Left lobe of liver (tissue), 2 donors: ENCODE measurements around the gene NEUROG2. TPM values are rescaled to one million over a fixed set of nuclear protein-coding genes. Genes with fewer than 3 reads are reported as not detected.
"Not testable (repeated sequence)": the region's sequence is repeated elsewhere in the genome, so short reads cannot be mapped to it uniquely, and the experiment has no call there.

Experiments used
- ATAC-seq: fragments of 200-7000 bp; cut with Tn5 transposase; one replicate; pipeline ENCODE4 v1.9.1; 2020; ENCODE audit warnings: mild to moderate bottlenecking, moderate library complexity
- DNase-seq: peaks from one replicate; pipeline ENCODE4 v3.0.0-alpha.2; 2020; ENCODE audit warnings: low spot score
- total RNA-seq: library from RNA; stranded (reverse); gene quantifications from one replicate; pipeline ENCODE4 v1.2.1, GENCODE V29; 2021
- donor health status: DM: no; HTN: no; CAD: no; lungs with moderate emphysema.
- donor health status: DM: no; HTN: yes; CAD: no.

NEUROG2 gene
- not detected for total RNA-seq

DNA sequence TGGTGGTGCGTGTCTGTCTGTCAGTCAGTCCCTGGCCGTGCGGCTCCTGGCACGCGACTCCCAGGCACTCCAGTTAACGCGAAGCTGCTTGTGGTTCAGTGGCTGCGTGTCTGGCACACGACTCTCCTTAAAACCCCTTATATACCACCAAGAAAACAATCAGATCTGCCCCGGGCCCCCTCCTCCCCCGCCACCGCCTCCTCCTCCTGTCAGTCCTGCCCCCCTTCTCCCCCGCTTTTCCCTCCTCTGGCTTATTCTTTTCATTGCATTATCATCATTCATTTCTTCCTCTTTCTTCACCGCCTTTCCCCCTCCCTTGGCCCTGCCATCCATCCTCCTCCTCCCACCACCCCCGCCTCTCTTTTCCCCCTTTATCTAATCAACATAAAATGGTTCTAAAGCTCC, at the start of gene NEUROG2:
NEUROG2 (minus strand) TSS at position 115 of the 405 bp plus-strand sequence. CDS start 705 bp downstream, outside the sequence.
- no peak for DNase-seq
- no peak for ATAC-seq

DNA sequence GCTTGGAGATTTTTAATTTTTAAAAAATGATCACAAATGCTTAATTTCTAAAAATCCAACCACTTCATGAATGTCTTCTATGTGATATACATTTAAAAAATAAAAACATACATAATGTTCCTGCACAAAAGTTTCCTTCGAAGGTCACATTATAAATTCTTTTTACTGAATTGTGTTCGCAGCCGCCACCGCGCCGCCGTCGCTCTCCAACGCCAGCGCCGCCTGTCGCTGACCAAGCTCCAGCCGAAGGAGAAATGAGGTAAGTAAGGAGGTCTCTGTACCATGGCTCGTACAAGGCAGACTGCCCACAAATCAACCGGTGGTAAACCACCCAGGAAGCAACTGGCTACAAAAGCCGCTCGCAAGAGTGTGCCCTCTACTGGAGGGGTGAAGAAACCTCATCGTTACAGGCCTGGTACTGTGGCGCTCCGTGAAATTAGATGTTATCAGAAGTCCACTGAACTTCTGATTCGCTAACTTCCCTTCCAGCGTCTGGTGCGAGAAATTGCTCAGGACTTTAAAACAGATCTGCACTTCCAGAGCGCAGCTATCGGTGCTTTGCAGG, 48.8 kb upstream of the NEUROG2 start:
- no peak for ATAC-seq
- DNase-seq = no peak

DNA sequence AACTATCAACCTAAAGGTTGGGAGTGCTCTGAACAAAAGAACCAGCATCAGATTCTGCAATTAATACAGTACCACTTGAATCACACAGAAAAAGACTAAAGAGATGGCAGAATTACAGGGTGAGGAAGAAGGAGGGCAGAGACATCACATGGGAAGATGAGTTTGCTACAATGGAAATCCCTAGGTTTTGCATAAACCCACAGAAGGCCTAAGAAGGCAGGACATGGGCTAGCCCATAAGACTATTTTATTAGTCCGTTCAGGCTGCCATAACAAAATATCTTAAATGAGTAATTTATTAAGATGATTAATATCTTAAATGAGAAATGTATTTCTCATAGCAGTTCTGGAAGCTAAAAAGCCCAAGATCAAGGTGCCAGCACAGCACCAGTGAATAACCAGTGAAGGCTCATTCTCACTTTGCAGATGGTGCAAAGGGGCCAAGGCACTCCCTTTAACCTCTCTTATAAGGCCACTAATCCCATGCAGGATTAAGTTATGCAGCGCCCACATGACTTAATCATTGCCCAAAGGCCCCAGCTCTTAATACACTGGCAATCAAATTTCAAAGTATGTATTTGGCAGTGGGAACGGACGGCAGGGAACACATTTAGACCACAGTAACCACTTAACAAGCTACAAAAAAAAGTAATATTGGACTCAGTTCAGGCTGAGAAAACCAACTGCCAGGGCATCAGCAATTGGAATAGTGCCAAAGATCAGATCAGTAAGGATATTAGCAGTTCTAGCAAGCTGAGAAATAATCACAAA, 47.6 kb upstream of the NEUROG2 start:
- ATAC-seq (no peak), DNase-seq (no peak)

DNA sequence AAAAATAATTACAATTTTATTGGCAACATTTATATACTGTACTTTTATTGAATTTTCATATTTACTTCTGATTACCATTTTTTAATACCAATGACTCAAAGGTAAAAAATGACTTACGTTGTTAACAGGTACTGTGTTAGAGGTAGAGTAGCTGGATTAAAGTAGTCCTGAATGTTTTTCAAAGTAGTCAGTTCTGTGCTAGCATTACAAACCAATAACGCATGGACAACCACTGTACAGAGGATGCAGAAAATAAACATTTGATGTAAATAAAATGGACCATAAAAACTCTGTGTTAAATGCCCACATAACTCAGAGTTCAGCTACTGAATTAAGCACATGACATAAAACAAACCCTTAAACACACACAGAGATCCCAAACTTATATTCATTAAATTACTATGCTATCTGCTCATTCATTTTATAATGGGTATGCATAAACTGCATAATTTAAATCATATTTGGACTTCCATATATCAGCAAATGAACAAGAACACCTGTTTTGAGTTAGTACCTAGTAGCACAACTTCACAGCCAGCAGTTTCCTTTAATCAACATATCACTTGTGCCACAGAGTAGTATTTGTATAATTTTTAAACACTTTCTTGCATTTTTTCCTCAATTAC, 46.4 kb upstream of the NEUROG2 start:
- ATAC-seq (no peak), DNase-seq (no peak)

DNA sequence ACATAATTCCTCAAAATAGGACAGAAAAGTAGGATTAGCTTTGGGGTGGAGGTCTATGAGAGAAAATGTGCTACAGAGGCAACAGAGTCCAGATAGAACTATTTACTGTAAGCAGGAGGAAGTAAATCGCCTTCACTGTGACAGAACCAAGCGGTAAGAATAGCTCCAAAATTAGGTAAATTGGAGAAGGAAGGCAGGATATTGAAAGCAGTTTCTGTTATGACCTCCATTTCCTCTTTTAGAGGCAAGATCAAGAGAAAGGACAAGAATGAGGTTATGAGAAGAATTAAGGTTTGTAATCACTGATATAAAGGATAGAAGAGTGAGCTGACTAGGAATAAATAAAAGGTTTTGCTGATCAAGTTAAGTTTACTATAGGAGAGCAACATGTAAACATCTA, 44.1 kb upstream of the NEUROG2 start:
- ATAC-seq (no peak), DNase-seq (no peak)

DNA sequence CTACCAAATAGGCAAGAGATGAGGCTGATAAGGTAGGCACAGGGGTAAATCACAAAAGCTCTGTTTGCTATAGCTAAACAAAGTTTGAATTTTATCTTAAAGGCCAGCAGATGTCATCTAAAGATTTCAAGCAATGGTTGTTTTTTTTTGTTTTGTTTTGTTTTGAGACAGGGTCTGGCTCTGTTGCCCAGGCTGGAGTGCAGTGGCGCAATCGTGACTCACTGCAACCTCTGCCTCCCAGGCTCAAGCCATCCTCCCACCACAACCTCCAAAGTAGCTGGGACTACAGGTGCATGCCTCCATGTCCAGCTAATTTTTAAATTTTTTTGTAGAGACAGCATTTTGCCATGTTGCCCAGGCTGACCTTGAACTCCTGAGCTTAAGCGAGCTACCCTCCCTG, 43.1 kb upstream of the NEUROG2 start:
- DNase-seq = no peak

DNA sequence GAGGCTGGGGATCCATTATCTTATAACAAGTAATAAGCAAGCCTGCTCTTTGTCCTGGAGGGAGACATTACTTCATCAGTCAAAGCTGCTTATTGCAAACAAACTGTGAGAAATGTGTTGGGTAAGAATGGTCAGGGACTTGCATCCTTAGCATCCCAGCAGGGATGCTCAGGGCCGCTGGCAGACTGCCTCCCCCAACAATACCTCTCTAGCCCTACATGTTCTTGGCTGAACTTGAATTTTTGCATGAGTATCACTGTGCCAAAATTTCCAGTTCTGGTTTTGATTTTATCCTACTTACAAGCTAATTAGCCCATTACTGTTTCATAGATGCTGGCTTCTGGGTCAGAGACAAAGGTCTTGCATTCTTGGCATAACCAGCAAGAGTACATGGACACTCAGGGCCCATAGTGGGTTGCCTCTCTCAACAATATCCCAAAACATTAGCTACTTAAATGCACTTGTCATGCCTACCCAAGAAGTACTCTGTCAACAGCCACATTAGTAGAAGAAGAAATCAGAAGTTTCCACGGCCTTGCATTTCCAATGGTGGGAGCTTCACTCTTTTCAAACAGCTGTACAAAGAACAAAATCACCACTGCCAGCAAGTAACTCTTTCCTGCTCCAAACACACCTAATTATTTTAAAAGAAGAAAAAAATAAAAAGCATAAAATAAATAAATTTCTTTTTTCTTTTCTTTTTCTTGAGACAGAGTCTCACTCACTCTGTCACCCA, 41.9 kb upstream of the NEUROG2 start:
- DNase-seq (no peak), ATAC-seq (no peak)

More for the DNA sequence above, 43.1 kb upstream of the NEUROG2 start:
- no peak for ATAC-seq

DNA sequence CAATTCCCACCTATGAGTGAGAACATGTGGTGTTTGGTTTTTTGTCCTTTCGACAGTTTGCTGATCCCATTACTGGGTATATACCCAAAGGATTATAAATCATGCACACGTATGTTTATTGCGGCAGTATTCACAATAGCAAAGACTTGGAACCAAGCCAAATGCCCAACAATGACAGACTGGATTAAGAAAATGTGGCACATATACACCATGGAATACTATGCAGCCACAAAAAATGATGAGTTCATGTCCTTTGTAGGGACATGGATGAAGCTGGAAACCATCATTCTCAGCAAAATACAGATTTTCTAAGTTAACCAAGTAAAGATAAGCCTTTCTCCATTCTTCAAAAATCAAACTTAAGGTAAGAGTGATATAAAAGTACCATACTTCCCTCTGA, 38.3 kb upstream of the NEUROG2 start:
- ATAC-seq = not testable (repeated sequence)

DNA sequence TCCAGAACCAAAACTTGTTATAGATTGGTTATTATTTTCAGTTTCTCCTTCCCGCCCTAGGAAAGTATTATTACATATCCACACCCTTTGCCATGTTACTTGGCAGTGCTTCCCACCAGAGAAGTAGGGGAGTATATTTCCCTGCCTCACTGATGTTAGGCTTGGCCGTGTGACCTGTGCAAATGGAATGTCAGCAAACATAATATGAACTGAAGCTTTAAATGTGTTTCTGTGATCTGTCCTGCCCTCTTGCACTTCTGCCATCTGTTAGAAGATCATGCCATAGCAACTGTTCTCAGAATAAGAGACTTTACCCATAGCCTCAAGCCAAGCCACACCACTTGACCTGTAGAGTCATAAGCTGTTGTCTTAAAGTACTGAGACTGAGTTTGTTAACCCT, 36.7 kb upstream of the NEUROG2 start:
- DNase-seq (no peak), ATAC-seq (no peak)

More for the DNA sequence above, 38.3 kb upstream of the NEUROG2 start:
- DNase-seq = not testable (repeated sequence)

DNA sequence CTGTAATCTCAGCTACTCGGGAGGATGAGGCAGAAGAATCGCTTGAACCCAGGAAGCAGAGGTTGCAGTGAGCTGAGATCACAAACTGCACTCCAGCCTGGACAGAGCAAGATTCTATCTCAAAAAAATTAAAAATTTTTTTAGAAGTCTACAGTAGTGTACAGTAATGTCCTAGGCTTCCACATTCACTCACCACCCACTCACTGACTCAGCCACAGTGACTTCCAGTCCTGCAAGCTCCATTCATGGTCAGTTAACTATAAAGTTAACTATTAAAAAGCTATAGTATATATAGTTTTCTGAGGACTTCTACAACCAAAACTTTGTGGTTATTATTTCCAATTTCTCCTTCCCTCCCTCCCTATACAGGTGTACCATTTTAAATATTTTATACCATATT, 34.7 kb upstream of the NEUROG2 start:
- no peak for DNase-seq
- no peak for ATAC-seq

DNA sequence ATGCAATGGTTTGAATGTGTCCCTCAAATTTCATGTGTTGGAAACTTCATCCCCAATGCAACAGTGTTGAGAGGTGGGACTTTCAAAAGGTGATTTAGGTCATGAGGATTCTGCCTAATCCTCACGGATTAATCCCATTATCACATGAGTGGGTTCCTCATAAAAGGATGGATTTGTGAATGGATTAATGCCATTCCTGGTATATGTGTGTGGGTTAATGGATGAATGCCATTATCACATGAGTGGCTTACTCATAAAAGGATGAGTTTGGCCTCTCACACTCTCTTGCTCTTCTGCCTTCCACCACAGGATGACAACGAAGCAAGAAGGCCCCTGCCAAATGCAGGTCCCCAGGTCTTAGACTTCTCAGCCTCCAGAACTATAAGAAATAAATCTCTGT, 30.5 kb upstream of the NEUROG2 start:
- DNase-seq (no peak), ATAC-seq (no peak)

DNA sequence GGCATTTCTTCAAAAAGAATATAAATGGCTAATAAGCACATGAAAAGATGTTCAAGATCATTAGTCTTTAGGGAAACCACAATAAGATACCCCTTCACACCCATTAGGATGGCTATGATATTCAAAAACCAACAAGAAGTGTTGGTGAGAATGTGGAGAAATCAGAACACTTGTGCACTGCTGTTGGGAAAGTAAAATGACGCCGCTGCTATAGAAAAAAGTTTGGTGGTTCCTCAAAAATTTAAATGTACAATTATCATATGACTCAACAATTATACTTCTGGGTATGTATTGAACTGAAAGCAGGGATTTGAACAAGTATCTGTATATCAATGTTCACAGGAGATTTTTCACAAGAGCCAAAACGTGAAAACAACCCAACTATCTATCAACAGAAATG, 29.4 kb upstream of the NEUROG2 start:
- no peak for DNase-seq
- ATAC-seq = no peak

DNA sequence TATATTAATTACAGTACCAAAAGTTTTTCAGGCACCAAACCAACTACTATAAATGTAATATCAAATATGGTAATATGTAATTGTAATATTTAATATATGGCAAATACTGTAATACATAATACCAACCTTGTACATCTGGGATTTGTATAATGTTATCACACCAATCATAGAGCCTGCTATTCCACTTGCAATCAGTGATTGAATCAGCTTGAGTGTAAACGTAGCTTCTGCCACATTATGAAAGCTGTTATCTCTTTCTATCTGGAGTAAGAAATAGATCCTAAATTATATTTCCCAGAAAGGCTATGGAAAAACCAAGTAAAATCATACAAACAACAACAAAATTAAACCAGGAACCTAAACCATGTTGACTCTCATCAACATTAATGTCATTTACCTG, 24.7 kb upstream of the NEUROG2 start:
- ATAC-seq (no peak), DNase-seq (no peak)

DNA sequence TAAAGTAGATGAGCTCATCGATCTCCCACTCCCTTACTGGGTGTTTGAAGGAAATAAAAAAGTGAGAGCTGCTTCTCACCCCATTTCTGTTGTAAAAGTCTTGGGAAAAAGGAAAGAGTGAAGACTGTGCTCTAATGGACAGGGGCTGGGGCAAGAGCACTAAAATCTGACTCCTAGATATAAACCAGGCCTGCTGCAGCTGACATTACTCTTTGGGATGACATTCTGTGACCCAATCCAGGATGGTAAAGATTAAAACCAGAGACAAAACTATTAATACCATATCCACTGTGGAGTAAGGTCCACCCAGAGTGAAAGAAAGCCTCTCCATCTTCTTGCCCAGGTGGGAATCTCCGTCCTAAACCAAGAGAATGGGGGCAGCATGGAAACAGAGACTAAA, 20.1 kb upstream of the NEUROG2 start:
- ATAC-seq (no peak), DNase-seq (no peak)

DNA sequence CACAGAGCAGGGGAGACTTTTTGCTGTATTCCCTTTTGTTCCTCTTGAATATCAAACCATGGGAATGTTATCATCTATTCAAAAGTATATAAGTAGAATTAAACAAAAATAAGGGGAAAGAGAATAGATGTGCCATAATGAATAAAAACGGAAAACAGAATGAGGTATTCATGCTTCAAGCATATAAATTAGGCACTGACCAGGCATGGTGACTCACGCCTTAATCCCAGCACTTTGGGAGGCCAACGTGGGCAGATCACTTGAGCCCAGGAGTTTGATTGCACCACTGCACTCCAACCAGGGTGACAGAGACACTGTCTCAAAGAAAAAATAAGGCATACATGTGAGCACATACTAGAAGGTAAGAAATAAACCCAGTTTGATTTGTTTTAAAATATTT, 16.3 kb upstream of the NEUROG2 start:
- no peak for ATAC-seq
- DNase-seq = no peak

DNA sequence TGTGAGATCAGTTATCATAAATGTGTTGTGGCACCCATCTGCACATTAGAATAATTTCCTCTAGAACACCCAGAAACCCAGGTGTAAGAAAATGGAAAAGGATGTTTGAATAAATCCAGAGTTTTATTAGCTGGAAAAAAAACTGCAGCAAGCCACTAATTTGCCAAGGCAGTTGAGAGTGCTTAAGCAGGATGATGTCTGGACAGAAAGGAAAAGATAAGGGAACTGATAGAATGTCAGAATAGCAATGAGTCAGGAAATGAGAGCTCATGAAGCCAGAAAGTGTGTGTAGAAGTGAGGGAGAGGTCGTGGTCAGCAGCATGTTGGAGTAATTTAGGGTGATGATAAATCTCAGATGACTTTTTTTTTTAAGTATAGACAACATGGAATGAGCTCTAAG, 15.2 kb upstream of the NEUROG2 start:
- ATAC-seq = no peak
- DNase-seq = no peak

DNA sequence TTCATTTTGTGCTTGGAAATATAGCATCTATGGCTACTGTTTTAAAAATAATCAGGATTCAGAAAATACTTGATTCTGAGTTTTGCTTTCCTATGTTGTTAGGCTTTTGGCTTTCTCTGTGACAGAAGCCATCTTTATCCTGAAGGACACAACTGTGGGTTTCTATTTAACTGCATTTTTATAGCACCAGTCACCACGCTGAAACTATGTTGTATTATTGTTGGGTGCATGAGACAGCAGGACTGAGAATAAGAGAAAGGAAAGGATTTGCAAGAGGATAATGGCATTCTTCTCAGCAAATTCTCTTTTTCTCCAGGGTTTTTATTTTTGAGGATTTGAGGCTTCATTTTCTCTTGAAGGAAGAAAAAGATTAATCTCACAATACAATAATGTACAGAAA, 10.1 kb upstream of the NEUROG2 start:
- ATAC-seq = no peak
- no peak for DNase-seq

DNA sequence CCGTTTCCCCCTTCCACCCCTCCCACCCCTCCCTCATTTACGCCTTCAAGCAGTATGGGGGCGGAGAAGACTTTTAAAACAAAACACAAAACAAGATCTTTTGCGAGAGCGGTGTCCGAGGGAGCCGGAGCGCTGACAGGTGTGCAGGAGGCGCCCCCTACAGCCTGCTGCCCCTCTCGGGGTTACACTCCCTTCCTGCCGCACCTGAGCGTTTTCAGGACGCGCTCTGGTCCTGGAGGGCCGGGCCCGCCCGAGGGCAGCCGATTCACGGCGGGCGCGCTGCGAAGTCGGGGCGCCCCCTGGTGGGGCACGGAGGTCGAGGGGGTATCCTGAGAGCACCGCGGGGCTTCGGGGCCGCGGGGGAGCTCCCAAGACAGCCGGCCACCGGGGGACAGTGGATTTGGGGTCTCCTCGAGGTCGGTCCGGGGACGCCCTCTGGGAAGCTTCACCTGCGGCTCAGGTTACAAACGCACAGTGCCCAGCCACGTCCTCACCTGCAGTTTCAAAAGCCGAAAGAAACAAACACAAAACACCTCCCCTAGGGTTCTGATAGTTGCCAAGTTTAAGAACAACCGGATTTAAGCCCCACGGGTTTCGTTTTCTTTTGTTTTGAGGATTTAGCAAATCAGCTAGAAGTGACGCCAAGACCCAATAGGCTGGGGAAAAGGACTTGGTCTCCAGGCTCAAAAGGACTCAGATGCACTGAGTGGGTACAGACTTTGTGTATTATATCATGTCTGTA, 8.0 kb upstream of the NEUROG2 start:
- DNase-seq (no peak), ATAC-seq (peak; percentile 90)

DNA sequence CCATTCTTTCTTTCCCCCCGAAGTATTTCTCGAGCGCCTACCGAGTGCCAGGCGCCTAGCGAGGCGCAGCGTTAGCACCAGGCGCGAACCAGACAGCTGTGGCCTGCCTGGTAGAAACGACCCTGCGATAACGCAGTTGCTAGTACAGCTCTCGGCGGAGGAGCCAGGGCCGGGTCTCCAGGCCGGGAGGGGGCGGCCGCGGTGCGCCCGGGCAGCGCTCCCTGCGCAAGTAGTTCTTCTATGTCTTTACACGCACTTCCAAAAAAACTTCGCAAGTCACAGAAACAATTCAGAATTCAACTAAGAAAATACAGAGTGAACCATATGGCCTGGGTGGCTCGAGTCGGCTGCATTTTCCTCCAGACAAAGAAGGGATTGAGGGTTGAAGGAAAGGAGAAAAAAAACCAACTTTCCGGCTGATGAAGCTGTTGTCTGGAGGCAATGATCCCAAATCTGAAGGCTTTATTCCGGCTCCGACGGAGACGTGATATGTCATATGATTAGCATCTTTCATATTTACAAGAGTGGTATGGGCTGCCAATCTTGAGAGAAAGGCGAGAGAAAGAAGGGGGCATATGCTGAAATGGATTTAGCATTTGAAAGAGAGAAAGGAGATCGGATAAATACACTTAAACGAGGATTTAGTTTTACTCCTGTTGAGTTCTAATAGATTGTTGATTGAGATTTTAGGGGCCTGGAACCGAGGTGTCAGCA, 7.2 kb upstream of the NEUROG2 start:
- no peak for ATAC-seq

DNA sequence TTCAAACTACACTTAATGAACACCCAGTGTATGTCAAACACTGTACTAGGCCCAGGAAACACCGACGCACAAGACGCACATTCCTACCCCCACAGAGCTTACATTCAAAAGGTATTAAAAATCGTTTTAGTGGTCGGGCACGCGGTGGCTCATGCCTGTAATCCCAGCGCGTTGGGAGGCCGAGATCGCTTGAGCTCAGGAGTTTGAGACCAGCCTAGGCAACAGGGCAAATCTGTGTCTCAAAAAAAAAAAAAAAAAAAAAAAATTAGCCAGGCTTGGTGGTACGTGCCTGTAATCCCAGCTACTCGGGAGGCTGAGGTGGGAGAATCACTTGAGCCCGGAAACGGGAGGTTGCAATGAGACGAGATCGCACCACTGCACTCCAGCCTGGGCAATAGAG, 6.5 kb upstream of the NEUROG2 start:
- DNase-seq, ATAC-seq: not testable (repeated sequence)

More for the DNA sequence above, 7.2 kb upstream of the NEUROG2 start:
- no peak for DNase-seq
